Type B pancreatic cell (in vitro differentiated cells): ENCODE results near the gene UPP1. TPM values are rescaled to one million over a fixed set of nuclear protein-coding genes. Genes with fewer than 3 reads are reported as not detected.
A peak's percentile ranks its signal among the peaks of the same experiment; 100 is the strongest.
"Not testable (repeated sequence)": the region's sequence is repeated elsewhere in the genome, so short reads cannot be mapped to it uniquely, and the experiment has no call there.

Experiments
- DNase-seq: peaks from one replicate; pipeline ENCODE4 v3.0.0; 2021; ENCODE audit warnings: mixed read lengths; ENCODE audit not compliant: unreplicated experiment; ENCODE audit errors: extremely low spot score
- H3K27ac Mint-ChIP-seq: 2 replicates; pipeline ENCODE4 v1.8.0; 2021; ENCODE audit warnings: mild to moderate bottlenecking, mixed read lengths
- H3K27me3 Mint-ChIP-seq: 2 replicates; pipeline ENCODE4 v1.8.0; 2021; ENCODE audit warnings: mixed read lengths
- H3K36me3 Mint-ChIP-seq: 2 replicates; pipeline ENCODE4 v1.8.0; 2021; ENCODE audit warnings: mixed read lengths
- H3K4me1 Mint-ChIP-seq: one replicate; pipeline ENCODE4 v1.8.0; 2021; ENCODE audit warnings: mixed read lengths; ENCODE audit not compliant: unreplicated experiment
- H3K4me3 Mint-ChIP-seq: 2 replicates; pipeline ENCODE4 v1.8.0; 2021; ENCODE audit warnings: mild to moderate bottlenecking, mixed read lengths
- H3K9me3 Mint-ChIP-seq: 2 replicates; pipeline ENCODE4 v1.8.0; 2021; ENCODE audit warnings: mixed read lengths
- total RNA-seq: library from RNA; stranded (reverse); gene quantifications from 2 replicates; pipeline ENCODE4 v1.2.1, GENCODE V29; 2021; ENCODE audit warnings: low replicate concordance
- TF ChIP-seq, protein P1 (sequence below): fragments of 200-600 bp; sonication (generic); conservative IDR thresholded peaks from 2 replicates; pipeline ENCODE4 v1.5.0; 2021; ENCODE audit warnings: antibody characterized with exemption, mild to moderate bottlenecking

UPP1 gene
- total RNA-seq, 1 donor from 2014 or later: 14.3 TPM

DNA sequence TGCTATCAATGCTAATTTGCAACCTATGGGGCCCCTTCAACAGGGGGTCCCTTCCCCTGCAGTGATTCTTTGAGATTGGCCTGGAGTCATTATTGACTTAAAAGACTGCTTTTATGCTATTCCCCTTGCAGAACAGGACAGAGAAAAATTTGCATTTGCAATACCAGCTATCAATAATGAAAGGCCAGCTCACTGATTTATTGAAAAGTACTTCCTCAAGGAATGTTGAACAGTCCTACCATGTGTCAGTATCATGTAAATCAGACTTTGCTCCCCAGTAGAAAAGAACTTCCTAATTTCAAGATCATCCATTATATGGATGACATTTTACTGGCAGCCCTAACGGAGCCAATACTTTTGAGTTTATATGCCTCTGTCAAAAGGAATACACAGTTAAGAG lies 52.5 kb downstream of the UPP1 start:
- no peak overlapping the region for H3K4me3 Mint-ChIP-seq
- H3K27me3 Mint-ChIP-seq: no peaks in the 10 kb centered on the region
- peaks cover 5% of the 10 kb centered on the region for H3K4me1 Mint-ChIP-seq
- no peak overlapping the region for H3K27ac Mint-ChIP-seq
- TF ChIP-seq, protein P1, sequence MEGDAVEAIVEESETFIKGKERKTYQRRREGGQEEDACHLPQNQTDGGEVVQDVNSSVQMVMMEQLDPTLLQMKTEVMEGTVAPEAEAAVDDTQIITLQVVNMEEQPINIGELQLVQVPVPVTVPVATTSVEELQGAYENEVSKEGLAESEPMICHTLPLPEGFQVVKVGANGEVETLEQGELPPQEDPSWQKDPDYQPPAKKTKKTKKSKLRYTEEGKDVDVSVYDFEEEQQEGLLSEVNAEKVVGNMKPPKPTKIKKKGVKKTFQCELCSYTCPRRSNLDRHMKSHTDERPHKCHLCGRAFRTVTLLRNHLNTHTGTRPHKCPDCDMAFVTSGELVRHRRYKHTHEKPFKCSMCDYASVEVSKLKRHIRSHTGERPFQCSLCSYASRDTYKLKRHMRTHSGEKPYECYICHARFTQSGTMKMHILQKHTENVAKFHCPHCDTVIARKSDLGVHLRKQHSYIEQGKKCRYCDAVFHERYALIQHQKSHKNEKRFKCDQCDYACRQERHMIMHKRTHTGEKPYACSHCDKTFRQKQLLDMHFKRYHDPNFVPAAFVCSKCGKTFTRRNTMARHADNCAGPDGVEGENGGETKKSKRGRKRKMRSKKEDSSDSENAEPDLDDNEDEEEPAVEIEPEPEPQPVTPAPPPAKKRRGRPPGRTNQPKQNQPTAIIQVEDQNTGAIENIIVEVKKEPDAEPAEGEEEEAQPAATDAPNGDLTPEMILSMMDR: no peak
- H3K36me3 Mint-ChIP-seq: no peaks in the 10 kb centered on the region
- H3K9me3 Mint-ChIP-seq: peaks cover 13% of the 10 kb centered on the region
- no peak for DNase-seq

DNA sequence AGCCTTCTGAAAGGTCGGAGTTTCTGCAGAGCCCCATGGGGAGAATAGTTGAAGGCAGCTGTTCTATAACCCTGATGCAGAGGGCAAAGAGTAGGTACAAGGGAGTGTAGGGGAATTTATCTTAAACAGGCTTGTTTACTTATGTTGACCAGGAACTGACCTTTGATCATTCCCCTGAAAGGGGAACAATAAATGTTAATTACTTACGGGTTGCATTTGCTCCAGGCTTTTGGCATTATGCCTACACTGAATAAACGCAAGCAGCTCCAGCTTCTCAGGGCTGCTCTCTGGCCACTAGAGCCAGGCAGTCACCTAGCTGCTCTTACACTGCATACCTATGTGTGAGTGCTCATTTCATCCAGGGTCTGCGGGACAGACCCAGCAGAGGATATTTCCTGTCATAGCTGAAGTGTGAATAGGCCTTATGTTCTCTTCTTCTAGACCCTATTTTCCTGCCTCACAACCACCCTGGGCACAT lies 55.3 kb downstream of the UPP1 start:
- TF ChIP-seq, protein P1: no peak
- Mint-ChIP-seq H3K4me1 (peaks cover 11% of the 10 kb centered on the region), H3K4me3 (no peak overlapping the region), H3K27ac (no peak overlapping the region), H3K27me3 (peaks cover 5% of the 10 kb centered on the region), H3K36me3 (no peaks in the 10 kb centered on the region), H3K9me3 (peaks cover 13% of the 10 kb centered on the region)
- no peak for DNase-seq

DNA sequence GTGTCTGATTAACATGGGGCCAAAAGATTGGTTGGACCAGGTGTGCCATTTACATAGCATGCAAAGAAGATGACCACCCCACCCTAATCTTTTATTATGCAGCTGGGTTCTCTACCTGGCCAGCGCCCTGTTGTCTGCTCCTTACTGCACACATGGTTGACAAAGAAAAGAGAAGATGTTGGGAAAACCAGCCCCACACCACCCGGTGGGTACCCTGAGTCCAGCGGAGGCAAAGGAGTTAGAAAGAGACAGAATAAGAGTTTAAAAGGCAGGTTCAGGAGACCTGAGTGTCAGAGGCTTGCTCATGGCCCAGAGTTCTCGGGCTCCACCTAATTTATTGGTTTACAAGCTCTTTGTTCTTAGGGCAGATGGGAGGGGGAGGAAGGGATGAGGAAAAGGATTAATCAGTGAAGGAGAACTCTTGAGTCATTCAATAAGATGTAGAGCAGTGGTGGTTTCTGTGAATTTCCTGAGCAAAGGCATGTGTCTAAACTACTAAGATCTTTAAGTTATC lies 58.1 kb downstream of the UPP1 start:
- Mint-ChIP-seq H3K27ac (peak overlapping the region; percentile 7), H3K4me3 (peak overlapping the region; percentile 13), H3K27me3 (peaks cover 10% of the 10 kb centered on the region), H3K36me3 (no peaks in the 10 kb centered on the region), H3K9me3 (peaks cover 12% of the 10 kb centered on the region), H3K4me1 (peaks cover 11% of the 10 kb centered on the region)
- TF ChIP-seq, protein P1: no peak
- no peak for DNase-seq

DNA sequence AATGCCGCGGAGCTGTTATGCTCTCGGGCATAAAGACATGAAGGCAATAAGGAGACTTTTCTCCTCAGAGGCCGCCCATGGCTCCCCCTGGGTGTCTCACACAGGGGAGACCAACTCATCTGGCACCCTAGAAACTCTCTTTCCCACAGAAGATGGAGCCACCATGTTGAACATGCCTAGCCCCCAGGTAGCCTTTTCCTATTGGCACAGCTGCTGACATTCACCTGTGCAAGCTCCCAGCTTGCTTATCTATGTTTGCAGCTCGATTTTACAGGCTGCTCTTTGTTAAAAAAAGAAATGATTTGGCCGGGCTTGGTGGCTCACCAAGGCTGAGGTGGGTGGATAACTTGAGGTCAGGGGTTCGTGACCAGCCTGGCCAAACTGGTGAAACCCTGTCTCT lies 58.6 kb downstream of the UPP1 start:
- H3K4me3 Mint-ChIP-seq, H3K27me3 Mint-ChIP-seq, H3K36me3 Mint-ChIP-seq, H3K9me3 Mint-ChIP-seq, DNase-seq: not testable (repeated sequence)
- peaks cover 11% of the 10 kb centered on the region for H3K4me1 Mint-ChIP-seq
- H3K27ac Mint-ChIP-seq: peak overlapping the region; percentile 7

DNA sequence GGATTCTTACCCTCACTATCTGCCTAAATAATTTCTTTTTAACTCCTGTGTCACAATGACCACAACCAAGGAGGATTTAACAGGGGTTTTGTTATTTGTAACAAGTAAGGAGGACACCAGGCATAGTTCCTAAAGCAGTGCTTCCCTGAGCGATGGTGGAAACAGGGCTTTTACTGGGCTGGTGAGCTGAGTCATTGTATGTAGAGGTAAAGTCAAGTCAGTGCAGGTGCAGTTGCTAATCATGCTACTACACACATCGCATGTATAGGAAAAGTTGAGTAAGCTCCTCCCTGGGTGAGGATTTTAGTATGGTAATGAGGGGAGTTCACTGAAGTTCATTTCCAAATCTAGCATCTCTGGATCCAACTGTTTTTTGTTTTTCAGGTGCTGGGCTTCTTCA lies 59.2 kb downstream of the UPP1 start:
- H3K27ac Mint-ChIP-seq: no peak overlapping the region
- DNase-seq: no peak

DNA sequence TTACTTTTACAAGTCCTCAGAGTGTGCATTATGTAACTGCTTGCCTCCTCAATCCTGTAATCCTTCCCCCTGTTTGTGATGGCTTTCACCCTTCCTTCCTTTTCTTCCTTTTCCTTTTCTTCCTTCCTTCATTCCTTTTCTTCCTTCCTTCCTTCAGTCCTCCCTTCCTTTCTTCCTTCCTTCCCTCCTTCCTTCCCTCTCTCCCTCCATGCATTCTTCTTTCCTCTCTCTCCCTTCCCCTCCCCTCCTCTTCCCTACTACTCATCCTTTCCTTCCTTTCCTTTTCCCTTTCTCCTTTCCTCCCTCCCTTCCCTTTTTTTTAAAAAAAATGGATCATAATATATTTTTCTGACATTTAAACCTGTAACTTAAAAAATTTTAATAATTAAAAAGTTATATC lies 60.0 kb downstream of the UPP1 start:
- Mint-ChIP-seq H3K27ac (no peak overlapping the region), H3K9me3 (peaks cover 3% of the 10 kb centered on the region), H3K4me3 (no peak overlapping the region), H3K27me3 (peaks cover 10% of the 10 kb centered on the region), H3K36me3 (no peaks in the 10 kb centered on the region), H3K4me1 (peaks cover 7% of the 10 kb centered on the region)
- DNase-seq: no peak
- TF ChIP-seq, protein P1: no peak

More for the DNA sequence above, 59.2 kb downstream of the UPP1 start:
- H3K4me1 Mint-ChIP-seq: peaks cover 11% of the 10 kb centered on the region
- peaks cover 7% of the 10 kb centered on the region for H3K9me3 Mint-ChIP-seq
- TF ChIP-seq, protein P1: no peak
- H3K4me3 Mint-ChIP-seq: no peak overlapping the region
- H3K36me3 Mint-ChIP-seq: no peaks in the 10 kb centered on the region
- H3K27me3 Mint-ChIP-seq: peaks cover 10% of the 10 kb centered on the region
